ENCODE measurements around the gene WDR35.
A peak's percentile ranks its signal among the peaks of the same experiment; 100 is the strongest.
"Not testable (repeated sequence)": the region's sequence is repeated elsewhere in the genome, so short reads cannot be mapped to it uniquely, and the experiment has no call there.

WDR35 gene

DNA sequence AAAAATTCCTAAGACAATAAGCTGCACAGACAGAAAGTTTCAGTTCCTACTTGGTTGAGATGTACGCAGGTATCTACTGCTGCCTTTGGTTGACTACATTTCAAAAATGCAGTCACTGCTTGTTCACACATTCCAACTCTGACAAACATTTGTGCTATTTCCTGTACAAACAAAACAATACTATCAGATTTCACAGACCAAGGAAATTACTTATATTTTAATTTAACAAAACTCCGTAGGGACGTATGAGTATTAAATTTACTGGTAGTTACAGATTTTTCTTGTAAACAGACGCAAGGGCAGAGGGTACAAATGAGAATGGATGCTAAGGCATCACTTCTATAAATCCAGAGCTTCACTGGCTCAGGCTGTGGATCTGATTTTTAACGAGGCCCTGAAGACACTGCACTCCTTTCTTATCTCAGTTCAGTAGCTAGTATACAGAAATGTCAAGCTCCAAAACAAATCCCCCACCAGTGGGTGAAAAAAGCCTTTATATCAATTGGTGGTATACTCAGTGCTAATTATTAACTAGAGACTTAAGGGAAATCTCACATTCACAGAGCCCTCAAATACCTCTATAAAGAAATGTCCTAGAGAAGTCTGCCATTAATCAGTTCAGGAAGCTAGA is 56.4 kb downstream of the WDR35 start:
- Histone ChIP-seq H3K9ac (ENCODE audit: low read depth, low read length) (no peak overlapping the region), H3K4me3 (ENCODE audit: low read length) (no peak overlapping the region), H3K4me1 (ENCODE audit: insufficient read depth, low read length) (no peaks in the 10 kb centered on the region), H3K9me3 (ENCODE audit: insufficient read depth, low read depth, low read length) (peaks cover 17% of the 10 kb centered on the region), H3K27ac (ENCODE audit: low read depth, low read length) (no peak overlapping the region), H3K27me3 (ENCODE audit: insufficient read depth, low read length) (no peaks in the 10 kb centered on the region), H3K36me3 (ENCODE audit: insufficient read depth, low read length) (peaks cover 94% of the 10 kb centered on the region)
- 89% methylated on average over 5 of the region's 5 CpGs for WGBS

DNA sequence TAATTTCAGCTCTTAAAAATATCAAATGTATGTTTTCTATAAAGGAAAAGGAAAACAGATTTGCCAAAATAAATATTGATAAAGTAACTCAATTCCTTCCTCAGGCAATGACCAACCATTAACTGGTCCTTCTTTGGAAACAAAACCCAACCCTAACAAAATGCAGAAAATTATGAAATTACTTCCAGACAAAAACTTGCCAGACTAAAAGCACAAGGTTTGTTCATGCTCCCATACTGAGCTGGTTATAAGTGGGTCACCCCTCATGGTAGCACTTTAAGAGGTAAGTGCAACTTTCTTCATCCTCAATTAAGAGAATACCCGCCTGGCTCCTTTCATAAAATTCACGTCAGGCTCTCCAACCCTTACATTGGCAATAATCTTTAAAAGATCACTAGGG is 57.0 kb downstream of the WDR35 start:
- Histone ChIP-seq H3K9ac (ENCODE audit: low read depth, low read length) (no peak overlapping the region), H3K9me3 (ENCODE audit: insufficient read depth, low read depth, low read length) (peaks cover 21% of the 10 kb centered on the region), H3K36me3 (ENCODE audit: insufficient read depth, low read length) (peaks cover 96% of the 10 kb centered on the region), H3K27me3 (ENCODE audit: insufficient read depth, low read length) (no peaks in the 10 kb centered on the region), H3K4me1 (ENCODE audit: insufficient read depth, low read length) (no peaks in the 10 kb centered on the region), H3K4me3 (ENCODE audit: low read length) (no peak overlapping the region), H3K27ac (ENCODE audit: low read depth, low read length) (no peak overlapping the region)
- WGBS: 92% methylated on average over 2 of the region's 2 CpGs

DNA sequence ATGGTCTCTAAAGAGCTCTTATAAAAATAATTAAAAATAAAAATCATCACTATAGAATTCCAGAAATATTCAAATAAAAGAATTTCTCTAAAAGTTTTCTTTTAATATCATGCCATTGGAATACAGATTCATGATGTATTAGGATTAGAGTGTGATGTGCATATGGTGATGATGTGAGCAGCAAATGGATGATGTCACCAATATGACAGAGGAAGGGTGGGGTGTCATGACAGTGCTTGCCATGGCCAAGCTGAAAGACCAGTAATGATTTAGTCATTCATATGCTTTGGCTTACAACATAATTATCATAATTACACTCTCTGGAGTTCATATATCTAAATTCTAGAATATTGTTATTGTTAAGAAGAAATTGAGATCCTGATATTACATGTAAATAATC is 60.7 kb downstream of the WDR35 start:
- Histone ChIP-seq H3K4me3 (ENCODE audit: low read length) (no peak overlapping the region), H3K27ac (ENCODE audit: low read depth, low read length) (no peak overlapping the region), H3K27me3 (ENCODE audit: insufficient read depth, low read length) (no peaks in the 10 kb centered on the region), H3K9ac (ENCODE audit: low read depth, low read length) (no peak overlapping the region), H3K9me3 (ENCODE audit: insufficient read depth, low read depth, low read length) (peaks cover 24% of the 10 kb centered on the region), H3K36me3 (ENCODE audit: insufficient read depth, low read length) (peaks cover 73% of the 10 kb centered on the region), H3K4me1 (ENCODE audit: insufficient read depth, low read length) (no peaks in the 10 kb centered on the region)

DNA sequence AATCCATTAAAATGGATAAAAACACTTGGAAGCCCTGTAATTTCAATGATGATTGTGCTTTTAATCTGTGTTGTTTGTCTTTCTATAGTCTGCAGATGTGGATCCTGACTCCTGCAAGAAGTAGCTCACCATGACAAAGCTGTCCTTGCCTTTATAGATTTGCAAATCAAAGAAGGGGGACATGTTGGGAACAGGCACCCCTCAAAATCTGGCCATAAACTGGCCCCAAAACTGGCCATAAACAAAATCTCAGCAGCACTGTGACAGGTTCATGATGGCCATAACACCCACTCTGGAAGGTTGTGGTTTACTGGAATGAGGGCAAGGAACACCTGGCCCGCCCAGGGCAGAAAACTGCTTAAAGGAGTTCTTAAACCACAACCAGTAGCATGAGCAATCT is 62.1 kb downstream of the WDR35 start:
- WGBS: 95% methylated on average over 1 of the region's 1 CpG
- H3K9me3 ChIP-seq (ENCODE audit: insufficient read depth, low read depth, low read length): peaks cover 24% of the 10 kb centered on the region

DNA sequence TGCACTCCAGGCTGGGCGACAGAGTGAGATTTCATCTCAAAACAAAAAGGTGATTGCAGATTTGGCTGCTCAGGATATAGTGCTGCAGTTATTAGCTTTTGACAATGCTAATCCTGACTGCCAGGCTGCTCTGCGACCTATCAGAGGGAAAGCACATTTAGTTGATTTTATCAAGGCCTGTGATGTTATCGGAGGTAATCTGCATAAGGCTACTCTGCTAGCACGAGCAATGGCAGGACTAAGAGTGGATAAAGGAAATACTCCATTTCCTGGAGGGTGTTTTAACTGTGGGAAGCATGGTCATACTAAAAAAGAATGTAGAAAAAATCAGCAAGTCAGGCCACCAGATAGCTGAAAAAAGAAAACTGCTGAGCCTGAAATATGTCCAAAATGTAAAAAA is 65.4 kb downstream of the WDR35 start:
- WGBS: 89% methylated on average over 4 of the region's 4 CpGs
- Histone ChIP-seq H3K36me3 (ENCODE audit: insufficient read depth, low read length) (peaks cover 29% of the 10 kb centered on the region), H3K9me3 (ENCODE audit: insufficient read depth, low read depth, low read length) (peaks cover 18% of the 10 kb centered on the region)
- H3K4me1 ChIP-seq (ENCODE audit: insufficient read depth, low read length); H3K4me3 ChIP-seq (ENCODE audit: low read length); H3K9ac ChIP-seq (ENCODE audit: low read depth, low read length); H3K27me3 ChIP-seq (ENCODE audit: insufficient read depth, low read length); H3K27ac ChIP-seq (ENCODE audit: low read depth, low read length): not testable (repeated sequence)

More for the DNA sequence above, 62.1 kb downstream of the WDR35 start:
- H3K4me1 ChIP-seq (ENCODE audit: insufficient read depth, low read length); H3K27me3 ChIP-seq (ENCODE audit: insufficient read depth, low read length); H3K4me3 ChIP-seq (ENCODE audit: low read length); H3K9ac ChIP-seq (ENCODE audit: low read depth, low read length); H3K27ac ChIP-seq (ENCODE audit: low read depth, low read length): not testable (repeated sequence)
- peaks cover 62% of the 10 kb centered on the region for H3K36me3 ChIP-seq (ENCODE audit: insufficient read depth, low read length)

DNA sequence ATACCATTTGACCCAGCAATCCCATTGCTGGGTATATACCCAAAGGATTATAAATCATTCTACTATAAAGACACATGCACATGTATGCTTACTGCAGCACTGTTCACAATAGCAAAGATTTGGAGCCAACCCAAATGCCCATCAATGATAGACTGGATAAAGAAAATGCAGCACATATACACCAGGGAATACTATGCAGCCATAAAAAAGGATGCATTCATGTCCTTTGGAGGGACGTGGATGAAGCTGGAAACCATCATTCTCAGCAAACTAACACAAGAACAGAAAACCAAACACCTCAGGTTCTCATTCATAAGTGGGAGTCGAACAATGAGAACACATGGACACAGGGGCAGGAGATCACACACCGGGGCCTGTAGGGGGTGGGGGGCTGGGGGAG is 67.7 kb downstream of the WDR35 start:
- not testable (repeated sequence) for H3K27me3 ChIP-seq (ENCODE audit: insufficient read depth, low read length); H3K4me1 ChIP-seq (ENCODE audit: insufficient read depth, low read length); H3K9ac ChIP-seq (ENCODE audit: low read depth, low read length); H3K4me3 ChIP-seq (ENCODE audit: low read length); H3K36me3 ChIP-seq (ENCODE audit: insufficient read depth, low read length); H3K9me3 ChIP-seq (ENCODE audit: insufficient read depth, low read depth, low read length); H3K27ac ChIP-seq (ENCODE audit: low read depth, low read length)
- 82% methylated on average over 3 of the region's 3 CpGs for WGBS

DNA sequence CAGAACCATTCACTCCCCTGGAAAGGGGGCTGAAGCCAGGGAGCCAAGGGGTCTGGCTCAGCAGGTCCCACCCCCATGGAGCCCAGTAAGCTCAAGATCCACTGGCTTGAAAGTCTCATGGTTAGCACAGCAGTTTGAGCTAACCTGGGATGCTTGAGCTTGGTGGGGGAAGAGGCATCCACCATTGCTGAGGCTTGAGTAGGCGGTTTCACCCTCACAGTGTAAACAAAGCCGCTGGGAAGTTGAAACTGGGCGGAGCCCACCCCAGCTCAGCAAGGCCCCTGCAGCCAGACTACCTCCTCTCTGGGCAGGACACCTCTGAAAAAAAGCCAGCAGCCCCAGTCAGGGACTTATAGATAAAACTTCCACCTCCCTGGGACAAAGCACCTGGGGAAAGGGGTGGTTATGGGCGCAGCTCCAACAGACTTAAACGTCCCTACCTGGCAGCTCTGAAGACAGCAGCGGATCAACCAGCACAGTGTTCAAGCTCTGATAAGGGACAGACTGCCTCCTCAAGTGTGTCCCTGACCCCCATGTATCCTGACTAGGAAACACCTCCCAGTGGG is 73.4 kb downstream of the WDR35 start:
- peaks cover 23% of the 10 kb centered on the region for H3K36me3 ChIP-seq (ENCODE audit: insufficient read depth, low read length)
- H3K27ac ChIP-seq (ENCODE audit: low read depth, low read length): no peak overlapping the region
- H3K9ac ChIP-seq (ENCODE audit: low read depth, low read length): no peak overlapping the region
- H3K4me1 ChIP-seq (ENCODE audit: insufficient read depth, low read length): 0 out of 2 replicates have a peak, but pooled peaks cover 2% of the 10 kb centered on the region
- WGBS: 67% methylated on average over 6 of the region's 6 CpGs
- no peaks in the 10 kb centered on the region for H3K27me3 ChIP-seq (ENCODE audit: insufficient read depth, low read length)
- H3K4me3 ChIP-seq (ENCODE audit: low read length): no peak overlapping the region
- H3K9me3 ChIP-seq (ENCODE audit: insufficient read depth, low read depth, low read length): no peaks in the 10 kb centered on the region

DNA sequence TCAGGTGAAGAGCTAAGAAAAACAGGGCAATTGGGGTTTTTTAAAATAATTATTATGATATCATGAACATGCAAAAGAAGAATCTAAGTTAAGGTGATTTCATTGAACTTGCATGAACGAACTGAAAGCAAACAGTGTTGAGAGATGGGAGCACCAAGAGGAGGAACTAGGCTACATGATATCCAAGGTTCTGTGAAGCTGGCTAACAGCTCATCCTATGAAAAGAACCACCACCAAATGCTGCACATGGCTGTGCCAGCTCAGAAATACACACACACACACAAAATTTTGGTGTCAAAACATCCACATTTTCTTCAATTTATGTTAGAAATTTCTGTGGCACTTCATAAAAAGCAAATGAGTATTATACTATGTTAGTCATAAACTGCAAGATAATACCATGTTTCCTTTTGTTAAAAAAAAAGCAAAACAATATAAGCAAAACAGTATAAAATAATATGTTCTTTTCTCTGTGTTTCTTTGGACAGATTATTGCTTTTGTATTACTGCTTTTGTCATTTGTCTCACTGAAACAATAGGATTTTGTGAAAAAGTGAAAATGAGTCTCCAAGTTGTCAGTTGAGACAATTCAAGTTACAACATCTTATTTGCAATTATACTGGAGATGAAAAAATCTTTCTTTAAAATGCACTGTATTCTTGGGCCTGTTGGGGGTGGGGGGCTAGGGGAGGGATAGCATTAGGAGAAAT is 75.5 kb downstream of the WDR35 start:
- Histone ChIP-seq H3K9me3 (ENCODE audit: insufficient read depth, low read depth, low read length) (no peaks in the 10 kb centered on the region), H3K36me3 (ENCODE audit: insufficient read depth, low read length) (peaks cover 27% of the 10 kb centered on the region), H3K4me1 (ENCODE audit: insufficient read depth, low read length) (0 out of 2 replicates have a peak, but pooled peaks cover 2% of the 10 kb centered on the region), H3K27me3 (ENCODE audit: insufficient read depth, low read length) (no peaks in the 10 kb centered on the region), H3K9ac (ENCODE audit: low read depth, low read length) (no peak overlapping the region), H3K4me3 (ENCODE audit: low read length) (no peak overlapping the region), H3K27ac (ENCODE audit: low read depth, low read length) (no peak overlapping the region)
- 92% methylated on average over 1 of the region's 1 CpG for WGBS

DNA sequence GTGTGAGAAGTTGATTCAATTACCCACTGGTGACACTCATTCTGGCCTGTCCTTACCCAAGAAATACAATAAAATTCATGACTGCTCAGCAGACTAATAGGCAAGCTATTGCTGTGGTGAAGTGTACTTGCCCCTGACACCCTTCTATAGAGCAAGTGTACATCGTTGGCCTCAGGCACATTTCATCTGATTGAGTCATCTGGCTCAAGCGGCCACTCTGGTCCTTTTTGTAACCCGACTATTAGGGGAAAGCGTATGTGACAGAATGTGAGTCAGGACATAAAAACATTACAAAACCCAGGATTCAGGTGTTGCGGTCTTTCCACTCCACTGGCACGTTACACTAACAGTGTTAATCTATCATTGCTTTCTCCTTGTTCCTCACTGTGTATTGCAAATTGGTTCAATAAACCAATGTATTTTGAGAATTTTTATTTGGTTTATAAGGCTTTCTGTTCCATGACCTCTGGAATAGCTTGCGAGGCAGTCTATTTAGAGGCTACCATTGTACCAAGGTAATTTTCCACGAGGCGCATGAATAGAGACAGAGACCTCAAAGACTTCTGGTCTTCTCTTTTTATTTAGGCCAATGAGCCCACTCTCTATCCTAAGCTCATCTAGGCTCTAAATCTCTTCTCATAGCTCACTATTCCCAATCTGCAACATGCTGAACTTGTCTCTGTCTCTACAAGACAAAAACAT is 77.9 kb downstream of the WDR35 start:
- Histone ChIP-seq H3K9me3 (ENCODE audit: insufficient read depth, low read depth, low read length) (no peaks in the 10 kb centered on the region), H3K27me3 (ENCODE audit: insufficient read depth, low read length) (no peaks in the 10 kb centered on the region), H3K9ac (ENCODE audit: low read depth, low read length) (no peak overlapping the region), H3K27ac (ENCODE audit: low read depth, low read length) (no peak overlapping the region), H3K4me3 (ENCODE audit: low read length) (no peak overlapping the region), H3K36me3 (ENCODE audit: insufficient read depth, low read length) (peaks cover 27% of the 10 kb centered on the region), H3K4me1 (ENCODE audit: insufficient read depth, low read length) (0 out of 2 replicates have a peak, but pooled peaks cover 2% of the 10 kb centered on the region)
- 94% methylated on average over 9 of the region's 9 CpGs for WGBS

DNA sequence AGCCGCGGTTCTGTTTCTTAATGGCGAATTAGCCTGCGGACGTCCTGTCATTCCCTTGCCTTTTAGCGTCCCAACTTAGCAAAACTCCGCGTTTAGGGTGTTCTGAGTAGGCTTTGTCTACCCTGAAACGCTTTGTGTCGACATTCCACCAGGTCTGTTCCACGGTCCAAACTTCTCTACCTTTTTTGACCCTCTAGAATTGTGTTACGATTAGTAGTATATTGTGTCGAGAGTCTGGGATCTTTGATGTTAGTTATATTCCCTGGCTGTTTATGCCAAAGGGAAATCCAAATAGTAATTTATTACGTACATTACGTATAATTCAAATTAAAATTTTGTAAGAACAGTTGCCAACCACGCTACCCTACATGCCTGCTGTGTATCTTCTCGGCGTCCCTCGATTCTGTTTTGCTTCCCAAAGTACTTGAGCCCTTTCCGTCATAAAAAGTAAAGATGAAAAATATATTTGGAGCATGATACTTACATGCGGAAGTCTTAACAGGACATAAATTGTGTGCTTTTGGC is 87.6 kb downstream of the WDR35 start:
- Histone ChIP-seq H3K4me1 (ENCODE audit: insufficient read depth, low read length) (peaks cover 17% of the 10 kb centered on the region), H3K9me3 (ENCODE audit: insufficient read depth, low read depth, low read length) (no peaks in the 10 kb centered on the region), H3K9ac (ENCODE audit: low read depth, low read length) (peak overlapping the region; percentile 97), H3K27me3 (ENCODE audit: insufficient read depth, low read length) (no peaks in the 10 kb centered on the region), H3K36me3 (ENCODE audit: insufficient read depth, low read length) (no peaks in the 10 kb centered on the region), H3K27ac (ENCODE audit: low read depth, low read length) (peak overlapping the region; percentile 87), H3K4me3 (ENCODE audit: low read length) (peak overlapping the region; percentile 90)
- WGBS: 10% methylated on average over 17 of the region's 21 CpGs

Data from HUES64 (cell line).